ENCODE measurements around the gene PTBP1. TPM values are rescaled to one million over a fixed set of nuclear protein-coding genes. Genes with fewer than 3 reads are reported as not detected.

Gene PTBP1
- polyA plus RNA-seq, 3 donors = 62.4 to 117 (median 81.6) TPM

DNA sequence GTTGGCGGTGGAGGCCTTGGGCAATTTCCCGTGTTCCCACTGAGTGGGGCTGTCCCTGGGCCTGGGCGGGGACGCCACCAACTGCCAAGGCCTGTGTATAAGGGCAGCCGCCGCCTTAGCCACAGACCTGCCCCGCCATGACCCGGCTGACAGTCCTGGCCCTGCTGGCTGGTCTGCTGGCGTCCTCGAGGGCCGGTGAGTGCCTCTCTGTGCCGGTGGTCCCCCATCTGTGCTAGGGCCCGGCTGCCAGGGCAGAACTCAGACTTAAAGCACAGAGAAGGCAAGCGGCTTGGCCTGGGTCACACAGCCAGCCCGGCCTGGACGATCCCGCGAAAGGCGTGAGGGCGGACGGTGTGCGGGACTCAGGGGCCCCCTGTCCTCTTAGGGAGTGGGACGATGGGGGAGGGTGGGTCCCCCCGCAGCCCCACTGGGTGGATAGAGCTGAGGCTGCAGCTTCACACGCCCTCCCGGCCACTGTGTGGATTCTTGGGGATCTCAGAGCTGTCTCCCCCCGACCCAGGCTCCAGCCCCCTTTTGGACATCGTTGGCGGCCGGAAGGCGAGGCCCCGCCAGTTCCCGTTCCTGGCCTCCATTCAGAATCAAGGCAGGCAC lies 30.6 kb downstream of the PTBP1 start, which contains the start of gene AZU1:
AZU1 (plus strand) TSS at position 128 of the 612 bp plus-strand sequence; CDS start at position 138, 10 bp downstream.
- Histone ChIP-seq H3K4me3 (replicated peaks in 1 of 3; ENCODE audit: low read depth in 2 of 3, low read length in 3 of 3) (peak within 1 kb of the TSS; percentile 15 to 66 (median 37)), H3K27ac (ENCODE audit: low read depth in 1 of 2, low read length in 2 of 2) (peak within 1 kb of the TSS; percentile 37 to 76), H4K20me1 (ENCODE audit: insufficient read depth, low read length) (no peaks in the 10 kb centered on the region), H3K4me2 (replicated peaks; ENCODE audit: extremely low read depth, low read length, poor library complexity, severe bottlenecking) (peak within 1 kb of the TSS; percentile 84), H3K4me1 (ENCODE audit: control insufficient read depth in 1 of 2, insufficient read depth in 2 of 2, low read length in 2 of 2) (peaks cover 71 to 84% of the 10 kb centered on the region in 2 donors), H3K79me2 (ENCODE audit: insufficient read depth, low read length) (peaks cover 66% of the 10 kb centered on the region), H3K36me3 (replicated peaks in 1 of 2; ENCODE audit: control insufficient read depth in 1 of 2, insufficient read depth in 2 of 2, low read length in 2 of 2) (no peaks in the 10 kb centered on the region), H3K9ac (ENCODE audit: insufficient read depth, low read length, poor library complexity, severe bottlenecking) (peak within 1 kb of the TSS; percentile 62), H3K9me3 (replicated peaks in 1 of 2; ENCODE audit: control insufficient read depth in 1 of 2, insufficient read depth in 1 of 2, low read length in 2 of 2) (no peaks in the 10 kb centered on the region), H3K27me3 (ENCODE audit: control insufficient read depth in 2 of 2, insufficient read depth in 2 of 2, low read length in 2 of 2) (no peaks in the 10 kb centered on the region), H2AFZ (ENCODE audit: insufficient read depth, low read depth, low read length, poor library complexity, severe bottlenecking) (peak within 1 kb of the TSS; percentile 74)
- TF ChIP-seq, protein P1, sequence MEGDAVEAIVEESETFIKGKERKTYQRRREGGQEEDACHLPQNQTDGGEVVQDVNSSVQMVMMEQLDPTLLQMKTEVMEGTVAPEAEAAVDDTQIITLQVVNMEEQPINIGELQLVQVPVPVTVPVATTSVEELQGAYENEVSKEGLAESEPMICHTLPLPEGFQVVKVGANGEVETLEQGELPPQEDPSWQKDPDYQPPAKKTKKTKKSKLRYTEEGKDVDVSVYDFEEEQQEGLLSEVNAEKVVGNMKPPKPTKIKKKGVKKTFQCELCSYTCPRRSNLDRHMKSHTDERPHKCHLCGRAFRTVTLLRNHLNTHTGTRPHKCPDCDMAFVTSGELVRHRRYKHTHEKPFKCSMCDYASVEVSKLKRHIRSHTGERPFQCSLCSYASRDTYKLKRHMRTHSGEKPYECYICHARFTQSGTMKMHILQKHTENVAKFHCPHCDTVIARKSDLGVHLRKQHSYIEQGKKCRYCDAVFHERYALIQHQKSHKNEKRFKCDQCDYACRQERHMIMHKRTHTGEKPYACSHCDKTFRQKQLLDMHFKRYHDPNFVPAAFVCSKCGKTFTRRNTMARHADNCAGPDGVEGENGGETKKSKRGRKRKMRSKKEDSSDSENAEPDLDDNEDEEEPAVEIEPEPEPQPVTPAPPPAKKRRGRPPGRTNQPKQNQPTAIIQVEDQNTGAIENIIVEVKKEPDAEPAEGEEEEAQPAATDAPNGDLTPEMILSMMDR (IDR thresholded peaks at IDR 0.05) = no peak
- Mint-ChIP-seq H3K27me3 (ENCODE audit: low read depth in 3 of 3) (peaks cover 1 to 8% (median 1%) of the 10 kb centered on the region in 3 donors), H3K4me1 (peaks cover 73% of the 10 kb centered on the region), H3K4me3 (peak within 1 kb of the TSS; percentile 74 to 79), H3K9me3 (no peaks in the 10 kb centered on the region), H3K36me3 (no peaks in the 10 kb centered on the region), H3K27ac (peak within 1 kb of the TSS in 6 of 7 donors; percentile 54 to 85 (median 73))
- DNase-seq = peak; percentile 48 to 68 (median 66)
- intact Hi-C loops (cut with micrococcal nuclease) = no loop called here
- WGBS (ENCODE audit: insufficient coverage) = 13% methylated on average over 33 of the region's 33 CpGs

DNA sequence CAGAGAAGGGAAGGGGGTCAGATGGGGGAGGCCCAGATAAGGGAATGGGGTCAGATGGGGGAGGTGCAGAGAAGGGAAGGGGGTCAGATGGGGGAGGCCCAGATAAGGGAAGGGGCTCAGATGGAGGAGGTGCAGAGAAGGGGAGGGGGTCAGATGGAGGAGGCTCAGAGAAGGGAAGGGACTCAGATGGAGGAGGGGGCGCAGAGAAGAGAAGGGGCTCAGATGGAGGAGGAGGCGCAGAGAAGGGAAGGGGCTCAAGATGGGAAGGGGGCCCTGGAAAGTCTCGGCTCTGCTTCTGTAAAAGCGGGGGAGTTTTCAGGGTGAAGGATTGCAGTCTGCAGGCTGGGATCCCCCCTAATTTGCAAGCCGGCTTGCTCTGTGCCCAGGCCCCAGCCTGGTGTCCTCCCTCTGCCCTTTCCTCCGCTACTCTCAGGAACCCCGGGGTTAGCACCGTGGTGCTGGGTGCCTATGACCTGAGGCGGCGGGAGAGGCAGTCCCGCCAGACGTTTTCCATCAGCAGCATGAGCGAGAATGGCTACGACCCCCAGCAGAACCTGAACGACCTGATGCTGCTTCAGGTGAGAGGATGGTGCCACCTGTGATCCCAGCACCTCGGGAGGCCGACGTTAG lies 32.0 kb downstream of the PTBP1 start:
- no peak overlapping the region for H3K4me2 ChIP-seq (replicated peaks; ENCODE audit: extremely low read depth, low read length, poor library complexity, severe bottlenecking)
- Mint-ChIP-seq H3K9me3 (no peaks in the 10 kb centered on the region), H3K27ac (peak overlapping the region in 1 of 7 donors; percentile 64), H3K27me3 (ENCODE audit: low read depth in 3 of 3) (peaks cover 0 to 9% (median 1%) of the 10 kb centered on the region in 3 donors), H3K4me3 (peak overlapping the region in 1 of 2 donors; percentile 15), H3K36me3 (no peaks in the 10 kb centered on the region), H3K4me1 (peaks cover 62% of the 10 kb centered on the region)
- WGBS (ENCODE audit: insufficient coverage) = 42% methylated on average over 16 of the region's 18 CpGs
- no peaks in the 10 kb centered on the region for H3K9me3 ChIP-seq (replicated peaks in 1 of 2; ENCODE audit: control insufficient read depth in 1 of 2, insufficient read depth in 1 of 2, low read length in 2 of 2)
- H3K4me1 ChIP-seq (ENCODE audit: control insufficient read depth in 1 of 2, insufficient read depth in 2 of 2, low read length in 2 of 2) = peaks cover 60 to 71% of the 10 kb centered on the region in 2 donors
- no peak overlapping the region for H2AFZ ChIP-seq (ENCODE audit: insufficient read depth, low read depth, low read length, poor library complexity, severe bottlenecking)
- TF ChIP-seq, protein P1 (IDR thresholded peaks at IDR 0.05) = no peak
- no peak overlapping the region for H3K27ac ChIP-seq (ENCODE audit: low read depth in 1 of 2, low read length in 2 of 2)
- peaks cover 54% of the 10 kb centered on the region for H3K79me2 ChIP-seq (ENCODE audit: insufficient read depth, low read length)
- no peaks in the 10 kb centered on the region for H3K36me3 ChIP-seq (replicated peaks in 1 of 2; ENCODE audit: control insufficient read depth in 1 of 2, insufficient read depth in 2 of 2, low read length in 2 of 2)
- H3K27me3 ChIP-seq (ENCODE audit: control insufficient read depth in 2 of 2, insufficient read depth in 2 of 2, low read length in 2 of 2) = no peaks in the 10 kb centered on the region
- DNase-seq = no peak
- no peak overlapping the region for H3K4me3 ChIP-seq (replicated peaks in 1 of 3; ENCODE audit: low read depth in 2 of 3, low read length in 3 of 3)
- H4K20me1 ChIP-seq (ENCODE audit: insufficient read depth, low read length) = no peaks in the 10 kb centered on the region
- intact Hi-C loops (cut with micrococcal nuclease) = no loop called here
- no peak overlapping the region for H3K9ac ChIP-seq (ENCODE audit: insufficient read depth, low read length, poor library complexity, severe bottlenecking)
